A549 (cell line): Measurements from ENCODE around the gene SPAST.

Experiments
- CHD4 ChIP-seq: fragments of 200-600 bp; sonication (generic); IDR thresholded peaks from 2 replicates; pipeline ENCODE4 v1.6.1; 2016; ENCODE audit warnings: antibody characterized with exemption, mild to moderate bottlenecking, borderline replicate concordance
- ESRRA ChIP-seq: fragments of 150-350 bp; IDR thresholded peaks from 2 replicates; pipeline ENCODE4 v1.6.1; 2014; ENCODE audit warnings: mild to moderate bottlenecking, low read length, borderline replicate concordance
- HOXA7 ChIP-seq: fragments of 250-450 bp; sonication (Bioruptor Pico); IDR thresholded peaks from 2 replicates; pipeline ENCODE4 v1.5.0; 2020; ENCODE audit warnings: mild to moderate bottlenecking, moderate library complexity

DNA sequence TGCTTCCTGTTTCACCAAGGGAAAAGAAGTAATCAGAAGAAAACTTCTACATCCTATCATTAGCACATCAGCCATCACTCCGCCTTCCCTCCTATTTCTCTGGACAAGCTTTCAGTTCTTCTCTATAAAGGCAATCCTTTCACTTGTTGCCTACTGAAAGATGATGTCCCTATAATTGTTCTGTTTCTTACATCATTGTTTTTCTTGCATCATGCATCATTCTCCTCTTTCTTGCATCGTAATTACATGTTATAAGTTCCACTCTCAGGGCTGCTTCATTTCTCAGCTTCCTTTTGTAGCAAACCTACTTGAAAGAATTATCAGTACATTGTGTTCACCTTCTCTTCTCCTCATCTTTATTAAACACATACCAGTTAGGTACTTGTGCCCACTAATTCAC is 109.5 kb downstream of the SPAST start:
- no peak for TF ChIP-seq HOXA7
- no peak for TF ChIP-seq CHD4
- TF ChIP-seq ESRRA, result no peak
